A673 (cell line): ENCODE measurements around the gene COX5A. TPM values are rescaled to one million over a fixed set of nuclear protein-coding genes. Genes with fewer than 3 reads are reported as not detected.

Experiments used
- BruUV-seq: library from RNA; stranded (reverse); fragments of 400-500 nt; replicated peaks from 2 replicates; lab custom pipeline; 2021; lab: Mats Ljungman, UMichigan
- CTCF ChIA-PET: fragments of 300-600 bp; sonication (Branson Sonifier 250); formaldehyde crosslinking; loops from one replicate; lab custom pipeline; 2022; ENCODE audit warnings: antibody characterized with exemption; lab: Charles Lee
- POLR2A ChIA-PET: fragments of 300-600 bp; sonication (Branson Sonifier 250); formaldehyde crosslinking; loops from one replicate; lab custom pipeline; 2022; ENCODE audit warnings: antibody characterized with exemption; ENCODE audit not compliant: low non-redundant PET; lab: Charles Lee
- DNase-seq: peaks from one replicate; pipeline ENCODE4 v3.0.0-alpha.2; 2015; ENCODE audit warnings: low spot score
- H3K27ac ChIP-seq: fragments of 200-600 bp; sonication (generic); 2 replicates; pipeline ENCODE4 v1.5.1; 2016; ENCODE audit warnings: mixed run types, low read depth, mild to moderate bottlenecking, mixed read lengths, antibody characterized with exemption, low read length; ENCODE audit not compliant: poor library complexity, severe bottlenecking
- H3K27me3 ChIP-seq: fragments of 200-600 bp; sonication (generic); replicated peaks from 2 replicates; pipeline ENCODE4 v1.6.1; 2017; ENCODE audit warnings: mixed run types, low read depth, mild to moderate bottlenecking, mixed read lengths, antibody characterized with exemption, low read length; ENCODE audit not compliant: insufficient read depth, poor library complexity
- H3K36me3 ChIP-seq: fragments of 200-600 bp; sonication (generic); 2 replicates; pipeline ENCODE4 v1.6.1; 2016; ENCODE audit warnings: mixed run types, mild to moderate bottlenecking, mixed read lengths, antibody characterized with exemption, low read length; ENCODE audit not compliant: insufficient read depth, poor library complexity, severe bottlenecking
- H3K4me1 ChIP-seq: fragments of 200-600 bp; sonication (generic); 2 replicates; pipeline ENCODE4 v1.6.1; 2017; ENCODE audit warnings: mixed run types, mild to moderate bottlenecking, mixed read lengths, antibody characterized with exemption, low read length; ENCODE audit not compliant: insufficient read depth, poor library complexity, severe bottlenecking
- H3K4me3 ChIP-seq: fragments of 200-600 bp; sonication (generic); 2 replicates; pipeline ENCODE4 v1.5.1; 2016; ENCODE audit warnings: low read depth, mixed run types, mild to moderate bottlenecking, mixed read lengths, low read length; ENCODE audit not compliant: poor library complexity, severe bottlenecking
- H3K9me3 ChIP-seq: fragments of 200-600 bp; sonication (generic); 2 replicates; pipeline ENCODE4 v1.6.1; 2016; ENCODE audit warnings: mixed run types, low read depth, mild to moderate bottlenecking, mixed read lengths, antibody characterized with exemption, low read length; ENCODE audit not compliant: poor library complexity, severe bottlenecking
- CTCF ChIP-seq: fragments of 300-800, 200-600 bp; sonication (generic); conservative IDR thresholded peaks from 2 replicates; pipeline ENCODE4 v1.5.1; 2017; ENCODE audit warnings: low read depth, mild to moderate bottlenecking, antibody characterized with exemption, low read length, moderate library complexity, mixed read lengths
- EZH2 ChIP-seq: fragments of 200-600 bp; sonication (generic); IDR thresholded peaks from 2 replicates; pipeline ENCODE4 v1.6.1; 2017; ENCODE audit warnings: borderline replicate concordance, low read depth, mild to moderate bottlenecking, mixed read lengths, antibody characterized with exemption, low read length; ENCODE audit not compliant: poor library complexity, severe bottlenecking
- intact Hi-C: fragments of 100-400 bp; cut with micrococcal nuclease; formaldehyde crosslinking; loops from one replicate; pipeline ENCODE4 v1.10.0; 2022; ENCODE audit not compliant: unreplicated experiment
- total RNA-seq: library from RNA; stranded (reverse); gene quantifications from 2 replicates; pipeline ENCODE4 v1.2.3, GENCODE V29; 2021

Gene COX5A
- total RNA-seq, 1 experiment from 2014 or later: 354 TPM

GRCh38 chr15:74885461-74885860 is 52.4 kb downstream of the COX5A start:
- intact Hi-C loops: no loop called here
- no peaks in the 10 kb centered on the region for H3K36me3 ChIP-seq
- no peaks in the 10 kb centered on the region for H3K9me3 ChIP-seq
- no peak for TF ChIP-seq CTCF
- TF ChIP-seq EZH2: no peak
- no peak overlapping the region for H3K27ac ChIP-seq
- no peak overlapping the region for H3K4me3 ChIP-seq
- H3K4me1 ChIP-seq: no peaks in the 10 kb centered on the region
- CTCF ChIA-PET: no interaction called here
- BruUV-seq: no TSS peak
- POLR2A ChIA-PET: no interaction called here
- no peak for DNase-seq
- no peaks in the 10 kb centered on the region for H3K27me3 ChIP-seq

- Histone ChIP-seq H3K27me3 (no peaks in the 10 kb centered on the region), H3K9me3 (no peaks in the 10 kb centered on the region), H3K4me1 (no peaks in the 10 kb centered on the region), H3K36me3 (no peaks in the 10 kb centered on the region), H3K4me3 (no peak overlapping the region), H3K27ac (no peak overlapping the region)
- CTCF ChIA-PET: no interaction called here
- BruUV-seq: no TSS peak
- intact Hi-C loops: no loop called here
- no peak for TF ChIP-seq EZH2
- no peak for TF ChIP-seq CTCF
- POLR2A ChIA-PET: no interaction called here
- DNase-seq: no peak
Measured at GRCh38 chr15:74884428-74885223, 53.2 kb downstream of the COX5A start.

- no peaks in the 10 kb centered on the region for H3K9me3 ChIP-seq
- no peak overlapping the region for H3K4me3 ChIP-seq
- no TSS peak for BruUV-seq
- ChIA-PET CTCF (no interaction called here), POLR2A (no interaction called here)
- H3K27ac ChIP-seq: no peak overlapping the region
- no peaks in the 10 kb centered on the region for H3K4me1 ChIP-seq
- DNase-seq: no peak
- H3K36me3 ChIP-seq: no peaks in the 10 kb centered on the region
- intact Hi-C loops: no loop called here
- TF ChIP-seq EZH2 (no peak), CTCF (no peak)
- no peaks in the 10 kb centered on the region for H3K27me3 ChIP-seq
Measured at GRCh38 chr15:74882528-74882927, 55.3 kb downstream of the COX5A start.
